ENCODE data around the gene ZCCHC3. TPM values are rescaled to one million over a fixed set of nuclear protein-coding genes. Genes with fewer than 3 reads are reported as not detected.

ZCCHC3 gene
- total RNA-seq, 1 donor from 2014 or later = 25.9 TPM

DNA sequence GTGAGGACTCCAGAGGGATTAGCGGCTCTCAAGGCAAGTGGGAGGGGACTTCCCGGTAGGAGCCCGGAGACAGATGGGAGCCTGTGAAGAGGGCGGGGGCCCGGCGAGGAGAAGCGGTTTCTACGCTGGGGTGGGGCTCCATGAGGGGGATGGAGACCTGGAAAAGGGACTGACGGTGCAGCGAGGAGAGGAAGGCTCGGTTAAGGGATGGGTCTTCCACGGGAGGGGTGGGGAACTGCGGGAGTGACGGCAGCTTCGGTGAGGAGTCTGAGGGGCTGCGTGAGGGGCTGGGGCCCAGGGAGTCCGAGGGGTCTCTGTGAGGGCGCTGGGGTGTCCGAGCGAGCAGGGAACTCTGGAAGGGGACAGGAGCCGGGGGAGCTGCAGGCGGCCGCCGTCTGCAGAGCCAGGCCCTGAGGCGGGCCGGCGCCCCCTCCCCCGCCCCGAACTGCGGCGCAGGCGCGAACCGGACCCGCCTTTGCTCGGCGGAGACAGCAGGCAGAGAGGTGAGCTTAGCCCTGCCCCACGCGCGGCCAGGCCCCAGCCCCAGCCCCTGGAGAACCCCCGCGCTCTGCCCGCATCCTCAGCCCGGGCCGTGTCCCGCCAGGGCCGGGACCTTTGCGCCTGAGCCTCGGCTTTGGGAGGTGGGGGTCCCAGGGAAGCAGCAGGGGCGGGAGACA is 49.4 kb downstream of the ZCCHC3 start, which contains the start of gene NRSN2:
Gene NRSN2, plus strand, starts transcription at position 472 of the 677 bp plus-strand sequence. CDS start 2,533 bp downstream, outside the sequence.
- Mint-ChIP-seq H3K4me3 (peak within 1 kb of the TSS; percentile 92), H3K36me3 (ENCODE audit: low read depth) (peaks cover 2% of the 10 kb centered on the region), H3K4me1 (ENCODE audit: low read depth) (peaks cover 20% of the 10 kb centered on the region), H3K9me3 (peaks cover 5% of the 10 kb centered on the region), H3K27ac (peak within 1 kb of the TSS; percentile 43), H3K27me3 (ENCODE audit: insufficient read depth) (peaks cover 4% of the 10 kb centered on the region)
- intact Hi-C loops (cut with micrococcal nuclease) = loop anchor here (2.0 kb wide), 1 partner anchor 196 kb away; the partner anchor contains the start of gene CSNK2A1
- DNase-seq (ENCODE audit: low spot score) = no peak

DNA sequence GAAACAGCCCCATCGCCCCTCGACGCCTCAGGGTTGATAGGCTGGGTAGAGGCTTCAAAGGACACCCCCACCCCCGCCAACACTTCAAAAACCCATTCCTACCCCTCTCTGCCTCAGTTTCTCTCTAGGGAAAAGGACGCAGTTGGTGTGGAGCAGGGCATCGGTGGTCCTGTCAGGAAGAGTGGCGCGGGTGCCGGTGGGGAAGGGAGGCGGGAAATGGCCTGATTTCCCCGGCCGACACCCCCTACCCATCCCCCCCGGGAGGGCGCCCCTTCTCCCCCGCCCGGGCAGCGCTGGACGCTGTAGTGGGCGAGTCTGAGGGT is 49.9 kb downstream of the ZCCHC3 start:
- DNase-seq (ENCODE audit: low spot score) = no peak
- Mint-ChIP-seq H3K27ac (no peak overlapping the region), H3K4me3 (peak overlapping the region; percentile 92), H3K4me1 (ENCODE audit: low read depth) (peaks cover 25% of the 10 kb centered on the region), H3K9me3 (peaks cover under 1% of the 10 kb centered on the region), H3K36me3 (ENCODE audit: low read depth) (peaks cover 2% of the 10 kb centered on the region), H3K27me3 (ENCODE audit: insufficient read depth) (peaks cover 4% of the 10 kb centered on the region)
- intact Hi-C loops (cut with micrococcal nuclease) = loop anchor here (2.0 kb wide), 1 partner anchor 196 kb away; the partner anchor contains the start of gene CSNK2A1

DNA sequence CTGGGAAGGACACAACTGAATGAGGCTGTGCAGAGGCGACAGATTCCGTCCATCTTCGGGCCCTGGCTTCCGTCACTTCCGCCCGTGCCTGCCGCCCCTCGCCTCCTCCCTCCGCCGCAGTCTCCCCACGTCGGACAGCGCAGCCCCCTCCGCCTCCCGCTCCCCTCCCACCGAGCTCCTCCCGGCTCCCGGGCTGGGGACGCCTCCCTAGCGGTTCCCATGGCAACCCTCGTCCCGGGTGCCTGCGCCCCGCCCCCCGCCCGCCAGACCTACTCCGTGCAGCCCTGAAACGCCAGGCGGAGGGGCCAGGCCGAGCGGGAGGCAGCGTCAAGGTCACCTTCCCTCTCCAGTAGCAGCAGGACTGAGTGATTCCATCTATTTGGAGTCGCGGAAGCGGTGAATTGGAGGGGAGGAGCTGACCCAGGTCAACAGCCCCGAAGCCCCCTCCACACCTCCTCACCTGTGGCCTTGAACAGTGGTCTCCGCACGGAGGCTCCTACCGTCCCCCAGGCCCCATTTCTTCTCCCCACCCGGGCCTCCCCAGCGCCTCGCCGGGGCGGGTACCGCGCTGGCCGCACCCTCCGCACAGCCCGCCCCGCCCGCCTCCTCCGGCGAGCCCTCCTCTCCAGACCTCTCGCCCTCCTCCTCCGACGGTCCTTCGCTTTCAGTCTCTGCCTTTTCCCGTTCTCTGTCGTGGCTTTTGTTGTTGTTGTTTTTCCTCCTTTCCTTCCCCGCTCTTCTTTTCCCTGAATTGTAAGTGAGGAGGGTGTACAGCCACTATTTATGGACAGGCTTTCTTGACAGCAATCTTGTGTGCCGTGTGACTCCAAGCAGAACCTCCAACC is 50.5 kb downstream of the ZCCHC3 start:
- Mint-ChIP-seq H3K27ac (peak overlapping the region; percentile 79), H3K4me3 (peak overlapping the region; percentile 92), H3K9me3 (no peaks in the 10 kb centered on the region), H3K4me1 (ENCODE audit: low read depth) (peaks cover 25% of the 10 kb centered on the region), H3K27me3 (ENCODE audit: insufficient read depth) (peaks cover 4% of the 10 kb centered on the region), H3K36me3 (ENCODE audit: low read depth) (peaks cover 2% of the 10 kb centered on the region)
- DNase-seq (ENCODE audit: low spot score) = peak; percentile 56
- intact Hi-C loops (cut with micrococcal nuclease) = loop anchor here (1.0 to 2.0 kb wide), 2 partner anchors 18 to 195 kb away; partner anchors contain the start of gene CSNK2A1

DNA sequence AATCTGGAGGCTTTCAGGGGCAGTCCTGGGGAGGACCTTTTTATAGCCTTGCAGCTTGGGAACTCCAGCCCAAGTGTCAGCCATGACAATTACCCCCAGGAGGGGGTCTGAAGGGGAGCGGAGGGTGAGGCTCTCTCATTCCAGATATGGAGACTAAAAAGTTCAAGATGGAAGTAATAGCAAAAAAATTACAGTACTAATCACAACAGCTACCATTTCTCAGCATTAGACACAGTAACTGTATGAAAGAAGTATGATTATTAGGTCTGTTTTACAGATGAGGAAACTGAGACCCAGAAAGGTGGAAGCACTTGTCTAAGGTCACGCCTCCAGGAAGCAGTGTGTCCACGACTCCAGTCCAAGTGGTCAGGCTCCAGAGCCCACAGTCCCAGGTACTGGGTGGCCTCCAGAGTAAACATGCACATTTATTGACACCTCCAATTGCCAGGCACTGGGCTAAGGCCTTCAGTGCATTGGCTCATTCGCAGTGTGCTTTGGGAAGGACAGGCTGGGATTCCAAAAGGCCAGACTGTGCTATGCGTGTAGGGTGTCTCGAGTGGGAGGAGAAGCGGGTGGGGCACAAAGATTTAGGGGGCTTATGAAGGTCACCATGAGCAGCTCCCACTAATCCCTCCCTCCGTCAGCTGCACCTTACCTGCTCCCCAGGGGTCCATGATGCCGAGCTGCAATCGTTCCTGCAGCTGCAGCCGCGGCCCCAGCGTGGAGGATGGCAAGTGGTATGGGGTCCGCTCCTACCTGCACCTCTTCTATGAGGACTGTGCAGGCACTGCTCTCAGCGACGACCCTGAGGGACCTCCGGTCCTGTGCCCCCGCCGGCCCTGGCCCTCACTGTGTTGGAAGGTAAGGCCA is 51.8 kb downstream of the ZCCHC3 start:
- DNase-seq (ENCODE audit: low spot score) = no peak
- Mint-ChIP-seq H3K4me3 (no peak overlapping the region), H3K27me3 (ENCODE audit: insufficient read depth) (peaks cover 4% of the 10 kb centered on the region), H3K36me3 (ENCODE audit: low read depth) (peaks cover 2% of the 10 kb centered on the region), H3K9me3 (no peaks in the 10 kb centered on the region), H3K27ac (no peak overlapping the region), H3K4me1 (ENCODE audit: low read depth) (peaks cover 25% of the 10 kb centered on the region)
- intact Hi-C loops (cut with micrococcal nuclease) = loop anchor here (1.0 kb wide), 1 partner anchor 19 kb away; no protein-coding TSS in a partner anchor

Other genes starting within 250 kb of the ZCCHC3 start
- gene DEFB125, start 209.9 kb upstream of the ZCCHC3 start, total RNA-seq = not detected in 2 replicates
- gene DEFB126, start 155.0 kb upstream of the ZCCHC3 start, total RNA-seq = not detected in 2 replicates
- gene DEFB127, start 140.1 kb upstream of the ZCCHC3 start, total RNA-seq = not detected in 2 replicates
- gene DEFB128, start 107.9 kb upstream of the ZCCHC3 start, total RNA-seq = not detected in 2 replicates
- not detected in 2 replicates for gene DEFB129, start 70.3 kb upstream of the ZCCHC3 start, total RNA-seq
- not detected in 2 replicates for gene DEFB132, start 39.8 kb upstream of the ZCCHC3 start, total RNA-seq
- 4.3 and 4.7 TPM in 2 replicates for gene C20orf96, start 6.8 kb upstream of the ZCCHC3 start, total RNA-seq
- 7.4 and 7.6 TPM in 2 replicates for gene SOX12, start 28.0 kb downstream of the ZCCHC3 start, total RNA-seq
- 5.1 and 6.5 TPM in 2 replicates for gene NRSN2, start 49.5 kb downstream of the ZCCHC3 start, total RNA-seq
- 37.1 and 39.5 TPM in 2 replicates for gene TRIB3, start 83.2 kb downstream of the ZCCHC3 start, total RNA-seq
- 130 and 132 TPM in 2 replicates for gene RBCK1, start 110.7 kb downstream of the ZCCHC3 start, total RNA-seq
- 37.5 and 41.4 TPM in 2 replicates for gene TBC1D20, start 165.0 kb downstream of the ZCCHC3 start, total RNA-seq
- 181 and 185 TPM in 2 replicates for gene CSNK2A1, start 246.2 kb downstream of the ZCCHC3 start, total RNA-seq